GM19023 (cell line): ENCODE measurements around the gene CFAP70.
"Not testable (repeated sequence)": the region's sequence is repeated elsewhere in the genome, so short reads cannot be mapped to it uniquely, and the experiment has no call there.

Experiments used
- ATAC-seq: cut with Tn5 transposase; IDR thresholded peaks from one replicate; pipeline ENCODE4 v1.9.1; 2021; ENCODE audit warnings: mild to moderate bottlenecking, moderate library complexity; ENCODE audit not compliant: unreplicated experiment

The CFAP70 gene

DNA sequence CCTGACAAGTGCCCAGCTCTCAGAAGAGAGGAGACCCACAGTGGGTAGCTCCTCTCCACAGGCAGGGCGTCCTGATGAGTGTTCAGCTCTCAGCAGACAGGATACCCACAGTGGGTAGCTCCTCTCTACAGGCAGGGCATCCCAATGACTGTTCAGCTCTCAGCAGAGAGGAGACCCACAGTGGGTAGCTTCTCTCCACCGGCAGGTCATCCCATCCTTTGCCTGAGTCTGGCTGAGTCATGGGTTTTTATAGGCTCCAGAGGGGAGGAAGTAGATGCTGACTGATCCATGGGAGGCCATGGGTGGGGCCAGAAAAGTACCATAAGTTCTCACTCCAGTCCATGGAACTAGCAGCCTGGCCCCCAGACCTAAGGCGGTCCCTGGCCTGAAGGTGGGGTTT lies 18.5 kb downstream of the CFAP70 start:
- no peak for ATAC-seq

DNA sequence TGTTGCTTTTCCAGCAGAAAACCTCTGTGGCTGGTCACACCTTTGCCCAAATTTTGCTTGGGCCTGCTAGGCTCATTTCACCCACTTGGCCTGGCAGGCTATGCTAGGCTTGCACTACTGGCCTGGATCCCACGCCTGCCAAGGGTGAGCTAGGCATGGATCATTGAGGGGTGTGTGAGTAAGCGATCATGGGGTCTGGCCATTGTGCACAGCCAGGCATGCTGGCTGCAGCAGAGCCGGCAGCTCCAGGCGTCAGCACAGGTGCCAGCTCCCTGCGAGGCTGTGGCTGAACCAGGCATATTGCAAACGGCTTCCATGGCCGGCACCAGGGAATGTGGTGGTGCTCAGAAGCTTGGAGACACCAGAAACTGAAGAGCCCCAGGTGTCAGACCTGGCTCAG lies 19.2 kb downstream of the CFAP70 start:
- no peak for ATAC-seq

DNA sequence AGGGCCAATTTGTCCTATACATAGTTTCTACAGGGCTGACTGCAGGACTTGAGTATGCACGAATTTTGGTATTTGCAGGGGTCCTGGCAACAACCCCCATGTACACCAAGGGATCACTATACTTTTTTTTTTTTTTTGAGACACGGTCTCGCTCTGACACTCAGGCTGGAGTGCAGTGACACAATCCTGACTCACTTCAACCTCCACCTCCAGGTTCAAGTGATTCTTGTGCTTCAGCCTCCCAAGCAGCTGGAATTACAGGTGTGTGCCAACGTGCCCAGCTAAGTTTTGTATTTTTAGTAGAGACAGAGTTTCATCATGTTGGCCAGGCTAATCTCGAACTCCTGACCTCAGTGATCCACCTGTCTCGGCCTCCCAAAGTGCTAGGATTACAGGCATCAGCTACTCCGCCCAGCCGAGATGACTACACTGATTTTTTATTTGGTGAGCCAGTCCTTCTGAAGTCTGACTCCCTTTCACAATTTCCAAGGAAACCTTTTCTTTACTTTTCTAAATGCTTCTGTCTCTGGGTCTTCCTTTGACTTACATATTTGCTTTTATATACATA lies 19.8 kb downstream of the CFAP70 start:
- ATAC-seq: no peak

DNA sequence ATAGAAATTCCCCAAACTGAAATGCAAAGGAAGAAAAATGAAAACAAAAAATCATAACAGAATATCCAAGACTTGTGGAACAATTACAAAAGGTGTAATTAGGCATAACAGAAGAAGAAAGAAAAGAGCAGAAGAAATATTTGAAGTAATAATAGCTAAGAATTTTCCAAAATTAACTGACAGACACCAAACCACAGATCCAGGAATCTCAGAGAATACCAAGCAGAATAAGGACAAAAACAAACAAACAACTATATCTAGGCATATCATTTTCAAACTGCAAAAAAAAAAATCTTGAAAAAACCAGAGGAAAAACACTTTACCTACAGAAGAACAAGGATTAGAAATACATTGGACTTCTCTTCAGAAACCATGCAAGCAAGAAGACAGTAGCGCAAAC lies 25.5 kb downstream of the CFAP70 start:
- ATAC-seq: no peak

DNA sequence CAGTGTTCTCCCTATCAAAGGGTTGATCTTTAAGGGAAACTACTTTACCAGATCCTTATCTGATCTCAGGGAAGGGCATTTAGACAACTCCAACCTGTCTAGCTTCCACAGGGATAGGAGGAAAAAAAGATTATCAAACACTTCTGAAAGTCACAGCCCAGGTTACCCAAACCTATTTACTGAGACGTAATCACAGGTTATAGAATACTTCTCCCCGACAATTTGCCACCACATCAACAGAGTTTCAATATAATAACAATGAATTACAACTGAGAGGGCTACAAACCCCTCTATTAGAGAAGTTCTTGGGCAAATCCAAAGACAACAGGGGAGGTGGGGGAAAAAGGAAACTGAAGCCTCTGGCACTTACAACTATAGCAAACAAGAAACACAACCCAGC lies 26.3 kb downstream of the CFAP70 start:
- no peak for ATAC-seq

DNA sequence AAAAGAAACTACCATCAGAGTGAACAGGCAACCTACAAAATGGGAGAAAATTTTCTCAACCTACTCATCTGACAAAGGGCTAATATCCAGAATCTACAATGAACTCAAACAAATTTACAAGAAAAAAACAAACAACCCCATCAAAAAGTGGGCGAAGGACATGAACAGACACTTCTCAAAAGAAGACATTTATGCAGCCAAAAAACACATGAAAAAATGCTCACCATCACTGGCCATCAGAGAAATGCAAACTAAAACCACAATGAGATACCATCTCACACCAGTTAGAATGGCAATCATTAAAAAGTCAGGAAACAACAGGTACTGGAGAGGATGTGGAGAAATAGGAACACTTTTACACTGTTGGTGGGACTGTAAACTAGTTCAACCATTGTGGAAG lies 30.1 kb downstream of the CFAP70 start:
- not testable (repeated sequence) for ATAC-seq

DNA sequence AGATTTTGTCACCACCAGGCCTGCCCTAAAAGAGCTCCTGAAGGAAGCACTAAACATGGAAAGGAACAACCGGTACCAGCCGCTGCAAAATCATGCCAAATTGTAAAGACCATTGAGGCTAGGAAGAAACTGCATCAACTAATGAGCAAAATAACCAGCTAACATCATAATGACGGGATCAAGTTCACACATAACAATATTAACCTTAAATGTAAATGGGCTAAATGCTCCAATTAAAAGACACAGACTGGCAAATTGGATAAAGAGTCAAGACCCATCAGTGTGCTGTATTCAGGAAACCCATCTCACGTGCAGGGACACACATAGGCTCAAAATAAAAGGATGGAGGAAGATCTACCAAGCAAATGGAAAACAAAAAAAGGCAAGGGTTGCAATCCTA lies 33.4 kb downstream of the CFAP70 start:
- ATAC-seq: not testable (repeated sequence)

DNA sequence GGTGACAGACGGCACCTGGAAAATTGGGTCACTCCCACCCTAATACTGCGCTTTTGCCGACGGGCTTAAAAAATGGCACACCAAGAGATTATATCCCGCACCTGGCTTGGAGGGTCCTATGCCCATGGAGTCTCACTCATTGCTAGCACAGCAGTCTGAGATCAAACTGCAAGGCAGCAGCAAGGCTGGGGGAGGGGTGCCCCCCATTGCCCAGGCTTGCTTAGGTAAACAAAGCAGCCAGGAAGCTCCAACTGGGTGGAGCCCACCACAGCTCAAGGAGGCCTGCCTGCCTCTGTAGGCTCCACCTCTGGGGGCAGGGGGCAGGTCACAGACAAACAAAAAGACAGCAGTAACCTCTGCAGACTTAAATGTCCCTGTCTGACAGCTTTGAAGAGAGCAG lies 35.1 kb downstream of the CFAP70 start:
- not testable (repeated sequence) for ATAC-seq

DNA sequence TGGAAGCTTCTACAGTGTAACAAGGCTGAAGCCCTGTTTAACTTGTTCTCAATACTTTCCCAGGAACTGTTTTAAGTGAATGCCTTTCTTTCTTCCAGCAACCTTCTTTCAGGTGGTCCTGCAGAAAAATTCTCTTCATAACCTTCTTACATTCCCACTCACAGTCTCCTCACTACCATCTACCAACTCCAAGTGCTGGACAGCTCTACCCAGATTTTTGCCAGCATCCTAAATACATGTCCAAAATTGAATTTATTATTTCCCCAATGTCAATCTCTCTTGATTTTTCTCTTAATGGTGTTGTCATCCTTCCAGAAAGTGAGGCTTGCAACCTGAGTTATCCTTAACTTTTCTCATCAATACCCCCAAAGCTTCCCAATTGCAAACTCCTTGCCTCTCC lies 48.2 kb downstream of the CFAP70 start:
- ATAC-seq: no peak

DNA sequence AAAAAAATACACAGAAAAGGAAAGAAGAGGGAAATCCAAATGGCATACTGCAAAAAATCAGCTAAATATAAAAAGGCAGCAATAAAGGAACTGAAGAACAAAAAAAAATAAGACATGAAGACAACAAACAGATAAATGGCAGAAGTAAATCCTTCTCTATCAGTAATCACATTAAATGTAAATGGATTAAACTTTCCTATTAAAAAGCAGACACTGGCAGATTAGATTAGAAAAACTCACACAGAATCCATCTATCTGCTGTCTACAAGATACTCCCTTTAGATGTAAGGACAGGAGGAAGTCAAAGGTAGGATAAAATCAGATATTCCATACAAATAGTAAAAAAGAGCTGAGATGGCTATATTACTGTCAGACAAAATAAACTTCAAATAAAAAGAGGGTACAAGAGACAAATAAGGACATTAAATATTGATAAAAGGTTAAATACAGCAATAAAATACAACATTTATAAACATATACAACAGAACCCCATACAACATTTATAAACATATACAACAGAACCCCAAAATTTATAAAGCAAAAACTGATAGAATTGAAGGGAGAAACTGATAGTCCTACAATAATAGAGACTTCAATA lies 51.4 kb downstream of the CFAP70 start:
- ATAC-seq: no peak

DNA sequence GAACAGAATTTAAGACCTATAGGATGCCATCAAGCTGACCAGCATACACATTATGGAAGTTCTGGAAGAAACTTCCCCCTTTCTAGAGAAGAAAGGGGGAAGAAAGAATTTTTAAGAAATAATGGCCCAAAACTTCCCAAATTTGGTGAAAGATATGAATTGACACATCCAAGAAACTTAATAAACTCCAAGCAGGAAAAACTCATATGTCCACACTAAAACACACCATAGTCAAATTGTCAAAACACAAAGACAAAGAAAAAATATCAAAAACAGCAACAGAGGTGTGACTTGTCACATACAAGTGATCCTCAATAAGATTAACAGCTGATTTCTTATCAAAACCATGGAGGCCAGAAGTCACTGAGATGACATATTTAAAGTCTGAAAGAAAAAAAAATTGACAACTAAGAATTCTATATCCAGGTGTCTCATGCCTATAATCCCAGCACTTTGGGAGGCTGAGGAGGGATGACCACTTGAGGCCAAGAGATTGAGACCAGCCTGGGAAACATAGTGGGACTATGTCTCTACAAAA lies 52.4 kb downstream of the CFAP70 start:
- no peak for ATAC-seq

DNA sequence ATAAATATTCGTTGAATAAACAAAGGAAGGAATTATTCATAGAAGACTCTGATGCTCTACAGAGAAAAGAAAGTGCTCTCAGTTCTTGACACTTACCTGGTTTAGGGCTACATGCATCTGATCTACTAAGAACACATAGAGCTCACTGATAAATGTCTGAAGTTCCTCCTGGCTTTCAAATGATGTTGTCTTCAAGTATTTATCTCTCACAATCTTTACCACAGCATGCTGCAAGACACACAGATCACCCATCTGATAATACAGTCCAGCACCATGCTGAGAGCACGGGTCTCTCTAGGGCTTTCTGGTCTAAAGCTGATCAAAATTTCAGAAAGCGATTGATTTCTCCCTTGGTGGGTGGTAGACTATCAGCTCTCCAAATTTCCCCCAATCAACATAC lies 61.7 kb downstream of the CFAP70 start:
- ATAC-seq: no peak

DNA sequence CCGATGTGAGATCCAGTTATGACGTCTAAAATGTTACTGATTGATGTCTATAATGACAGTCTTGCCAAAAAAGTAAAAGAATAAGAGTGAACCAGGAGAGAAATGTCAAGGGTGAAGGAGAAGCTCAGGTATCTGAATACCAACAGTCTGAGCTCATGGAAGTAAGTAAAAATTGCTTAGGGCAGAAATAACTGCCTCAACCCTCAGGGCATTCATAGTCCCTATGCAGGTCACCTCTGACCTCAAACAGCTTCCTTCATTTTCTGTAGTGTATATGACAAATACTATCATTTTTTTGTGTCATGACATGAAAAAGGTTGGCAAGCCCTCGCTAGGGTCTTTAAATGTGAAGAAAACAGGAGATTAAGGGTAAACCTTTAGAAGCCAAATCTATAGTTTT lies 65.2 kb downstream of the CFAP70 start:
- ATAC-seq: no peak

DNA sequence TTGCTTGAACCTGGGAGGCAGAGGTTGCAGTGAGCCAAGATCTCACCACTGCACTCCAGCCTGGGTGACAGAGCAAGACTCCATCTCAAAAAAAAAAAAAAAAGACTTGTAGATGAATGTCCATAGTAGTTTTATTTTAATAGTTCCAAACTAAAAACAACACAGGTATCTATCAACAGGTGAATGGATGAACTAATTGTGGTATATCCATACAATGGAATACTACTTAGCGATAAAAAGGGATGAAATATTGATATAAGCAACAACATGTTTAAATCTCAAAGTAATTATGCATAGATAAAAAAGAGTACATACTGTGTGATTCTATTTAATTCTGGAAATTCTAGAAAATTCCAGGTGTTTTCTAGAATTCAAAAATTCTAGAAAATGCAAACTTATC lies 68.7 kb downstream of the CFAP70 start:
- ATAC-seq: no peak

DNA sequence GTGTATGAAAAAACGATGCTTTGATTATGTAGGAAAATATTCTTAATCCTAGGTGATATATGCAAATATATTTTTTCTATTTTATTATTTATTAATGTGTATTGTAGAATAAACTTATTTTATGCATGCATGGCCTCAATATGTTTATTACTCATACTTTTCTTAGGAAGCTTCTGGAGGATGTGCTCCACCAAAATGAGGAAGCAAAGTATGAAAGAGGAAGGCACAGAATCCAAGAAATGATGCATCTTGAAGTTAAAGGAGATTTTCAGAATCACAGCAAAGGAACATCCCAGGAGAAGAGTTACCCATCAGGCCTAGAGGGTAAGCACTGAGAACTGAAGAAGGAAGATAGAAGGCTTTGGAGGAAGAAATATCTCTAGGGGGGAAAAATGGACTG lies 71.2 kb downstream of the CFAP70 start:
- no peak for ATAC-seq

DNA sequence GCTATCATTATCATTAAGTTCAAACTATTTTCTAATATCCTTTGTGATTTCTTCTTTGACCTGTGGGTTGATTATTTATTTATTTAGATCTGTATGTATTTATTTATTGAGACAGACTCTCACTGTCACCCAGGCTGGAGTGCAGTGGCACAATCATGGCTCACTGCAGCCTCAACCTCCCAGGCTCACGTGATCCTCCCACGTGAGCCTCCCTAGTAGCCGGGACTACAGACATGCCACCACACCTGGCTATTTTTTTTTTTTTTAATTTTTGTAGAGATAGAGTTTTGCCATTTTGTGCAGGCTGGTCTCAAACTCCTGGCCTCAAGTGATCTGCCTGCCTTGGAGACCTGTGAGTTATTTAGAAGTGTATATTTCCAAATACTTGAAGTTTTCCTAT lies 77.6 kb downstream of the CFAP70 start:
- ATAC-seq: no peak

DNA sequence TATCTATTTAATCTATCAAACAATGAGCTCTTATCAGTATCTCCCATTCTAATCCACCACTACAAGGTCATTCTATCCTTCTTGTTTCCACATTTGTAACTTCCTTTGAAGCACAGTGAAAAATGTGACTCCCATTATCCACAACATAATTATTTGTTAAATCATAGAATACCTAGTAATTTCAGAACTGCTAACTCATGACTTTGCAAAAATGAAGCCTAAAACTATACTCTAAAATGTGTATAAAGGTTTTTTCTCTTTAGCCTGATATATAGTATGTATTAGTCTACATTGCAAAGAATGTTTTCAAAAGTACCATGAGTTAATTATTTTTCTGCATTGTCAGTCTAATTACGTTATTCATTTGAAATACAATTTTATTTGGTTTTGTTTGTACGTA lies 94.2 kb downstream of the CFAP70 start:
- no peak for ATAC-seq

DNA sequence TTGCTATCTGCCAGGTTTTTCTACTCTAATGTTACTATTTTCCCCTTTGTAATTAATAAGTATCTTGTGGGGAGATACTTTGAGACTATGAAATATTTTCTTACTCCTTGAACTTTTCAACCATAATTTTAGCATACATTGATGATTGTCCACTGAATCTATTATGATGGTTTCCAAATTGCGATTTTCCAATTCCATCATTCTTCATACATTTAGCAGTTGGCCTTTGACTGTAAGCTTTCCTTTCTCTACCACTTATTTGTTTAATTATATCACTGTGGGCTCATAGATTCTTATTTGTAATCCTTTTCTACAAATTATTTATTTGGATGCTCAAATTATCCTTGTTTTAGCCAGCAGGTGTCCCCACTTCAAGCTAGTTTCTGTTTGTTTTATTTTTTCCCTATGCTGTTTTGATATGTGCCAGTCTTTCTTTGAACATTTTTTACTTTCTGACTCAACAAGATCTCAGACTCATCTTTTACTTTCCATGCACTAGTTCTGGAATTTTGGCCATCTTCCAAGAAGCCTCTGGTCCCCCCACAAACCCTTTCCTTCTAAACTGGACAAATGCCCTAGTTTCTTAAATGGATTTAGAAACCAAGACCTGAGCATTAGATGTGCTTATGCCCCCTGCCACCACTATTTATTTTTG lies 94.8 kb downstream of the CFAP70 start:
- no peak for ATAC-seq

DNA sequence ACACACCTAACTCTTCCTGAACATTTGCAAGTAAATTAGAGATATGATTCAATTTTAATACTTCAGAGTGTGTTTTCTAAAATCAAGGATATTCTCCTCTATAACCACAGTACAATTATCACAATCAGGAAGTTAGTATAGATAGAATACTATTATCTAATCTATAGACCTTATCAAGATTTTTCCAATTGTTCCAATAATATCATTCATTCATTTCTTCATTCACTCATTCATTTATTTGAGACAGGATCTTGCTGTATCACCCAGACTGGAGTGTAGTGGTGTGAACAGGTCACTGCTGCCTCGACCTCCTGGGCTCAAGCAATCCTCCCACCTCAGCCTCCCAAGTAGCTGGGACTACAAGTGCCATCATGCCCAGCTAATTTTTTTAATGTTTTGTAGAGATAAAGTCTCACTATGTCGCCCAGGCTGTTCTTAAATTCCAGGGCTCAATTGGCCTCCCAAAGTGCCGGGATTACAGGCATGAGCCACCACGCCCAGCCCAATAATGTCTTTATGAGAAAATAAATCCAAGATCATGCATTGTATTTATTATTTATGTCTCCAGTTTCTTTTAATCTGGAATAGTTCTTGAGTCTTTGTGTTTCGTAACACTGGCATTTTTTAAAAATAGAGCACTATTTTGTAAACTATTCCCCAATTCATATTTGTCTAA lies 95.6 kb downstream of the CFAP70 start:
- ATAC-seq: no peak

DNA sequence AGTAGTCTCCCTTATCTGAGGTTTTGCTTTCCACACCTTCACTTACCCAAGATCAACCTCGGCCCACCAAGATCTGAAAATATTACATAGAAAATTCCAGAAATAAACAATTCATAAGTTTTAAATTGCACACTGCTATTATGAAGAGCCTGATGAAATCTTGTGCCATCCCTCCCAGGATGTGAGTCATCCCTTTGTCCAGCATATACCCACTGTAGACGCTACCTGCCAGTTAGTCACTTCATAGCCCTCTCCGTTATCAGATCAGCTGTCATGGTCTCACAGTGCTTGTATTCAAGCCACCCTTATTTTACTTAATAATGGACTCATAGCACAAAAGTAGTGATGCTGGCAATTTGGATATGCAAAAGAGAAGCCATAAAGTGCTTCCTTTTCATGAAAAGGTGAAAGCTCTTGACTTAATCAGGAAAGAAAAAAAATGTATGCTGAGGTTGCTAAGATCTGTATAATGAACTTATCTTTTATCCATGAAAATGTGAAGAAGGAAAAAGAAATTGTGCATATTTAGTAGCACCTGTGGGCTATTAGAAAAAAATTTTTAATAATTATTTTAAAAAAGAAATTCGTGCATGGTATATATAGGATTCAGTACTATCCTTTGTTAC lies 96.4 kb downstream of the CFAP70 start:
- no peak for ATAC-seq

DNA sequence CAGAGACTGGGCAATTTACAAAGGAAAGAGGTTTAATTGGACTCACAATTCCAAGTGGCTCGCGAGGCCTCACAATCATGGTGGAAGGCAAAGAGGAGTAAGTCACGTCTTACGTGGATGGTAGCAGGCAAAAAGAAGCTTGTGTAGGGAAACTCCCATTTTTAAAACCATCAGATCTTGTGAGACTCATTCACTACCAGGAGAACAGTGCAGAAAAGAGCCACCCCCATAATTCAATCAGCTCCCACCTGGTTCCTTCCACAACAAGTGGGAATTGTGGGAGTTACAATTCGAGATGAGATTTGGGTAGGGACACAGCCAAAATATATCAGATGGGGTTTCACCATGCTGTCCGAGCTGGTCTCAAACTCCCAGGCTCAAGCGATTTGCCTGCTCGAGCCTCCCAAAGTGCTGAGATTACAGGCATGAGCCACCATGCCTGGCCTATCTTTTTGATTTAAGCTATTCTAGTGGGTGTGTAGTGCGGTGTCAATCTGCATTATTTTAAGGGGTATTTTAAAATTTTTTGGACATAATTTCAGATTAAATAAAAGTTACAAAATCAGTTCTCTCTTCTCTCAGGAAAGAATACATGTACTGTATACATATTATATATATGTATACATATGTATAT lies 97.2 kb downstream of the CFAP70 start:
- ATAC-seq: no peak
